ENCODE measurements around the gene PPM1J. TPM values are rescaled to one million over a fixed set of nuclear protein-coding genes. Genes with fewer than 3 reads are reported as not detected.
A peak's percentile ranks its signal among the peaks of the same experiment; 100 is the strongest.

The PPM1J gene
- total and polyA plus RNA-seq, 2 of the 13 experiments (the other 11 are each of a cell fraction or from before 2014, with no cell fraction given) = 0.07 to 0.22 TPM

GRCh38 chr1:112714313-112715263 lies 544 bp downstream of the PPM1J start:
- Histone ChIP-seq H3K4me3 (replicated peaks in 1 of 3; ENCODE audit: insufficient read depth in 1 of 3, low read depth in 2 of 3, low read length in 3 of 3) (peak overlapping the region; percentile 52 to 75 (median 54)), H3K4me1 (ENCODE audit: insufficient read depth, low read length) (peaks cover 30% of the 10 kb centered on the region), H3K27me3 (ENCODE audit: control insufficient read depth in 1 of 2, insufficient read depth in 2 of 2, low read length in 2 of 2) (peaks cover 11 to 60% of the 10 kb centered on the region in 2 experiments), H3K9ac (ENCODE audit: insufficient read depth, low read depth, low read length) (no peak overlapping the region), H2AFZ (ENCODE audit: low read length) (no peak overlapping the region), H3K4me2 (ENCODE audit: low read depth, low read length) (peak overlapping the region; percentile 81), H3K9me3 (ENCODE audit: low read length) (no peaks in the 10 kb centered on the region), H3K27ac (ENCODE audit: extremely low read length, insufficient read depth, low read length) (no peak overlapping the region), H3K79me2 (ENCODE audit: insufficient read depth, low read length) (no peaks in the 10 kb centered on the region), H3K36me3 (replicated peaks in 1 of 2; ENCODE audit: control insufficient read depth in 1 of 2, insufficient read depth in 2 of 2, low read length in 2 of 2) (no peaks in the 10 kb centered on the region), H4K20me1 (ENCODE audit: insufficient read depth, low read length) (peaks cover 5% of the 10 kb centered on the region; the same call in 1 of the 2 replicates)
- FAIRE-seq (no peak), DNase-seq (ENCODE audit: low spot score) (no peak), ATAC-seq (peak; percentile 2)
- WGBS (ENCODE audit: low lambda C conversion rate) = 0% methylated on average over 18 of the region's 86 CpGs
- POLR2A ChIA-PET = interaction anchor here (0.5 to 1.9 kb wide), 12 partner anchors 10 to 359 kb away, joined by 3 to 15 read pairs (median 4); partner anchors contain the start of genes CAPZA1, MOV10, SLC16A1 and ST7L
- in situ Hi-C loops (cut with HindIII; ENCODE audit: extremely low pct_ligation_motif_present, low pct_unique_long_range_greater_than_20kb) (loop anchor here (5.0 to 25.0 kb wide), 2 partner anchors 93 to 323 kb away; no protein-coding TSS in a partner anchor), intact Hi-C loops (cut with micrococcal nuclease; ENCODE audit: unreplicated experiment) (loop anchor here (2.0 to 5.0 kb wide), 3 partner anchors 243 to 358 kb away; partner anchors contain the start of genes LRIG2 and SLC16A1)
- no TSS peak for BruUV-seq (replicated peaks)
- CTCF ChIA-PET (ENCODE audit: low intra/inter-chr PET ratio, low total read pairs) = no interaction called here
- TF ChIP-seq ZFP37 (CRISPR knock-in tag; IDR thresholded peaks at IDR 0.05; ENCODE audit: borderline replicate concordance) (no peak), ZNF772 (CRISPR knock-in tag; IDR thresholded peaks at IDR 0.05) (no peak), ZNF263 (CRISPR knock-in tag; IDR thresholded peaks at IDR 0.05) (no peak), GABPB1 (CRISPR knock-in tag; IDR thresholded peaks at IDR 0.05) (peak; percentile 28; the same call in 1 of the 2 replicates), LBX2 (CRISPR knock-in tag; IDR thresholded peaks at IDR 0.05; ENCODE audit: borderline replicate concordance) (no peak), IRX3 (CRISPR knock-in tag; IDR thresholded peaks at IDR 0.05; ENCODE audit: borderline replicate concordance, low read depth) (no peak), ZFP91 (CRISPR knock-in tag; IDR thresholded peaks at IDR 0.05; ENCODE audit: borderline replicate concordance) (peak; percentile 19; the same call in 1 of the 2 replicates), ZNF777 (CRISPR knock-in tag; IDR thresholded peaks at IDR 0.05) (peak; percentile 41; the same call in 1 of the 2 replicates), HNRNPH1 (optimal IDR thresholded peaks at IDR 0.05; ENCODE audit: low read depth, low read length) (no peak), POGK (CRISPR knock-in tag; conservative IDR thresholded peaks at IDR 0.05) (peak; percentile 57; the same call in 1 of the 2 replicates), SNAI1 (CRISPR knock-in tag; IDR thresholded peaks at IDR 0.05; ENCODE audit: borderline replicate concordance) (no peak), CREB3 (CRISPR knock-in tag; IDR thresholded peaks at IDR 0.05) (no peak), LRRFIP1 (CRISPR knock-in tag; conservative IDR thresholded peaks at IDR 0.05) (no peak)

All from HepG2 (cell line).